Ovary (tissue), 3 donors: ENCODE results near the gene MYO9B.

Experiments
- EP300 ChIP-seq: sonication (generic); formaldehyde crosslinking; IDR thresholded peaks from one replicate; pipeline ENCODE4 v1.6.1; 2017; ENCODE audit warnings: antibody characterized with exemption
- POLR2A ChIP-seq: fragments of 450-650 bp; IDR thresholded peaks from one replicate; pipeline ENCODE4 v1.6.1; 2017; ENCODE audit warnings: antibody characterized with exemption, mild to moderate bottlenecking, moderate library complexity
- TF ChIP-seq, protein P1 (sequence below), 3 donors: fragments of 450-650 bp in 2 of 3; fragments of 200-600 bp in 1 of 3; IDR thresholded peaks; one replicate each; pipeline versions ENCODE4 v1.5.1 to v1.8.0; 2016 to 2022; ENCODE audit warnings: antibody characterized with exemption in 3 of 3, mild to moderate bottlenecking in 1 of 3
- donor health status: DM: no; HTN: no; CAD: no.

DNA sequence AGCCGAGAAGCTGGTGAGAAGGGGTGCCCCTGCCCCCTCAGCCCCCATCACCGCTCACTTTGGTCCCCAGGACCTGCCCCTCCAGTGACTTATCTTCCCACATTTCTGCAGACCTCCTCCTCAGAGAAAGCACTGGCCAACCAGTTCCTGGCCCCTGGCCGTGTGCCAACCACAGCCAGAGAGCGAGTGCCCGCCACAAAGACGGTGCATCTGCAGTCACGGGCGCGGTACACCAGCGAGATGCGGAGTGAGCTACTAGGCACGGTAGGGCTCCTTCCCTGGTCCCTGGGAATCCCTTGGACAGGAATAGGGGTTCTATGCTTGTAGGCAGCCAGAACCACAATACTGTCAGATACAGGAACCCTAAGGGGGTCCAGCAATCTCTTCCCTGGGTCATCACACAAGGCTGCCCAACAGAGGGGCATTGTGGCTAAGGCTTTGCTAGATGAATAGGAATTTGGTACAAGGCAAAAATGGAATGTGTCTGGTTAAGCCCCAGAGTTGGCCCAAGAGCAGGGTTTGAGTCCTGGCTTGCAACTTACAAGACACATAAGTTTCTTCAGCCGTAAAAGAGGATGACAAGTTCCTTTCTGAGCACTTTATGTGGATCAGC is 140.6 kb downstream of the MYO9B start:
- TF ChIP-seq, protein P1, sequence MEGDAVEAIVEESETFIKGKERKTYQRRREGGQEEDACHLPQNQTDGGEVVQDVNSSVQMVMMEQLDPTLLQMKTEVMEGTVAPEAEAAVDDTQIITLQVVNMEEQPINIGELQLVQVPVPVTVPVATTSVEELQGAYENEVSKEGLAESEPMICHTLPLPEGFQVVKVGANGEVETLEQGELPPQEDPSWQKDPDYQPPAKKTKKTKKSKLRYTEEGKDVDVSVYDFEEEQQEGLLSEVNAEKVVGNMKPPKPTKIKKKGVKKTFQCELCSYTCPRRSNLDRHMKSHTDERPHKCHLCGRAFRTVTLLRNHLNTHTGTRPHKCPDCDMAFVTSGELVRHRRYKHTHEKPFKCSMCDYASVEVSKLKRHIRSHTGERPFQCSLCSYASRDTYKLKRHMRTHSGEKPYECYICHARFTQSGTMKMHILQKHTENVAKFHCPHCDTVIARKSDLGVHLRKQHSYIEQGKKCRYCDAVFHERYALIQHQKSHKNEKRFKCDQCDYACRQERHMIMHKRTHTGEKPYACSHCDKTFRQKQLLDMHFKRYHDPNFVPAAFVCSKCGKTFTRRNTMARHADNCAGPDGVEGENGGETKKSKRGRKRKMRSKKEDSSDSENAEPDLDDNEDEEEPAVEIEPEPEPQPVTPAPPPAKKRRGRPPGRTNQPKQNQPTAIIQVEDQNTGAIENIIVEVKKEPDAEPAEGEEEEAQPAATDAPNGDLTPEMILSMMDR (IDR thresholded peaks at IDR 0.05), result no peak
- TF ChIP-seq POLR2A (no peak), EP300 (no peak)
